Measurements from ENCODE around the gene TREML1.

TREML1 gene

DNA sequence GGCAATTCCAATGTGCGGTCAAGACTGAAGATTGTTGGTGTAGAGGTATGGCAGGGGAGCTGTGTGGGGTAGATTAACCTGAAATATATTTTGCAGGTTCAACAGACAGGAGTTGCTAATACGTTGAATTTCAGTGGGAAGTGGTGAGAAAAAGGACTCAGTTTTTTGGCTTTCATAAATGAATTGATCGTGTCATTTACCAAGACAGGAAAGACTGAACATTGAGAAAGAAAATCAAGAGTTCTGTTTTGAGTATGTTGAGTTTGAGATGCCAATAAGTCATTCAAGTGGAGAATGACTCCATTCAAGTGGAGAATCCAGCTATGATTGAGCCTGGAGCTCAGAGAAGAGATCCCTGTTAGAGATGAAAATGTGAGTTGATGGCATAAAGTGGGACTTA is 50.3 kb downstream of the TREML1 start:
- Histone ChIP-seq H3K4me1 (ENCODE audit: control insufficient read depth, insufficient read depth, low read length) (no peaks in the 10 kb centered on the region), H3K4me3 (ENCODE audit: low read depth, low read length) (no peak overlapping the region), H3K27ac (ENCODE audit: extremely low read depth, low read depth, low read length) (no peak overlapping the region), H3K36me3 (ENCODE audit: control insufficient read depth in 2 of 2, insufficient read depth in 1 of 2, low read length in 2 of 2) (peaks cover 13 to 17% of the 10 kb centered on the region in 2 experiments; a peak in 2 of 3 replicates), H3K9me3 (ENCODE audit: control insufficient read depth, insufficient read depth, low read depth, low read length) (no peaks in the 10 kb centered on the region)
- POLR2A ChIA-PET, result interaction anchor here (0.6 to 1.5 kb wide), 2 partner anchors 31 to 72 kb away, joined by 4 read pairs; partner anchors contain the start of genes NFYA and OARD1
- TF ChIP-seq KLF1 (tag by site-specific recombination; IDR thresholded peaks at IDR 0.05), result no peak
- TF ChIP-seq ZBTB10 (tag by site-specific recombination; IDR thresholded peaks at IDR 0.05), result no peak
- TF ChIP-seq ZNF133 (tag by site-specific recombination; IDR thresholded peaks at IDR 0.05), result no peak
- TF ChIP-seq ZNF585B (tag by site-specific recombination; IDR thresholded peaks at IDR 0.05), result no peak
- TF ChIP-seq ZNF23 (tag by site-specific recombination; IDR thresholded peaks at IDR 0.05; ENCODE audit: borderline replicate concordance), result no peak
- TF ChIP-seq ZNF623 (tag by site-specific recombination; IDR thresholded peaks at IDR 0.05), result no peak
- TF ChIP-seq ZXDB (tag by site-specific recombination; IDR thresholded peaks at IDR 0.05), result no peak
- no peak for TF ChIP-seq ZNF704 (tag by site-specific recombination; IDR thresholded peaks at IDR 0.05)
- TF ChIP-seq, protein P1, sequence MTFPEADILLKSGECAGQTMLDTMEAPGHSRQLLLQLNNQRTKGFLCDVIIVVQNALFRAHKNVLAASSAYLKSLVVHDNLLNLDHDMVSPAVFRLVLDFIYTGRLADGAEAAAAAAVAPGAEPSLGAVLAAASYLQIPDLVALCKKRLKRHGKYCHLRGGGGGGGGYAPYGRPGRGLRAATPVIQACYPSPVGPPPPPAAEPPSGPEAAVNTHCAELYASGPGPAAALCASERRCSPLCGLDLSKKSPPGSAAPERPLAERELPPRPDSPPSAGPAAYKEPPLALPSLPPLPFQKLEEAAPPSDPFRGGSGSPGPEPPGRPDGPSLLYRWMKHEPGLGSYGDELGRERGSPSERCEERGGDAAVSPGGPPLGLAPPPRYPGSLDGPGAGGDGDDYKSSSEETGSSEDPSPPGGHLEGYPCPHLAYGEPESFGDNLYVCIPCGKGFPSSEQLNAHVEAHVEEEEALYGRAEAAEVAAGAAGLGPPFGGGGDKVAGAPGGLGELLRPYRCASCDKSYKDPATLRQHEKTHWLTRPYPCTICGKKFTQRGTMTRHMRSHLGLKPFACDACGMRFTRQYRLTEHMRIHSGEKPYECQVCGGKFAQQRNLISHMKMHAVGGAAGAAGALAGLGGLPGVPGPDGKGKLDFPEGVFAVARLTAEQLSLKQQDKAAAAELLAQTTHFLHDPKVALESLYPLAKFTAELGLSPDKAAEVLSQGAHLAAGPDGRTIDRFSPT (tag by site-specific recombination; IDR thresholded peaks at IDR 0.05), result no peak
- no peak for TF ChIP-seq ZNF473 (tag by site-specific recombination; IDR thresholded peaks at IDR 0.05)
- CTCF ChIA-PET, result interaction anchor here (0.6 to 2.9 kb wide), 3 partner anchors 12 to 1780 kb away, joined by 3 to 18 read pairs (median 3); no protein-coding TSS in a partner anchor

DNA sequence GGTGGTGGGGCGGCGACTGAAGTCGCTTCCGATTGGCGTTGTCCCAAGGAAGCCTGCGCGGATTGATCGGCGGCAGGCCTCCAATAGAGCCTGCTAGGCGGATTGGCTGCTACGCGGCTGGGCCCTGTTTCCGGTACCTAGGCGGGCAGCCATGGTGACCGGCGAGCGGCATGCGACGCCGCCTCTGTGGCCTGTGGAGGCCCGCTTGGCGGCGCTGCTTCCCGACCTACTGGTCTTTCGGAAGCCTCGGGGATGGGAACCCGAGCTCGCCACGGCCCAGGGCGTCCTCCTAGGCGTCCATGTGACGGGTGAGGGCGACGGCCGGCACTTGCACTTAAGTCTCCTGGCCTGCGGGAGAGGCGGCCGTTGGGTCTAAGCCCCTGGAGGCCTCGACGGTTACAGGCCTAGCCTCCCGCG is 53.3 kb downstream of the TREML1 start:
- peaks cover 41 to 47% of the 10 kb centered on the region in 2 experiments for H3K36me3 ChIP-seq (ENCODE audit: control insufficient read depth in 2 of 2, insufficient read depth in 1 of 2, low read length in 2 of 2)
- no peaks in the 10 kb centered on the region for H3K4me1 ChIP-seq (ENCODE audit: control insufficient read depth, insufficient read depth, low read length)
- POLR2A ChIA-PET, result no interaction called here
- TF ChIP-seq ZNF768 (tag by site-specific recombination; IDR thresholded peaks at IDR 0.05), result no peak
- no peak for TF ChIP-seq ZNF501 (tag by site-specific recombination; IDR thresholded peaks at IDR 0.05)
- no peak for TF ChIP-seq ZNF146 (tag by site-specific recombination; IDR thresholded peaks at IDR 0.05)
- no peak for TF ChIP-seq ZNF121 (tag by site-specific recombination; IDR thresholded peaks at IDR 0.05)
- TF ChIP-seq ZNF658 (tag by site-specific recombination; IDR thresholded peaks at IDR 0.05), result no peak
- TF ChIP-seq, protein P2, sequence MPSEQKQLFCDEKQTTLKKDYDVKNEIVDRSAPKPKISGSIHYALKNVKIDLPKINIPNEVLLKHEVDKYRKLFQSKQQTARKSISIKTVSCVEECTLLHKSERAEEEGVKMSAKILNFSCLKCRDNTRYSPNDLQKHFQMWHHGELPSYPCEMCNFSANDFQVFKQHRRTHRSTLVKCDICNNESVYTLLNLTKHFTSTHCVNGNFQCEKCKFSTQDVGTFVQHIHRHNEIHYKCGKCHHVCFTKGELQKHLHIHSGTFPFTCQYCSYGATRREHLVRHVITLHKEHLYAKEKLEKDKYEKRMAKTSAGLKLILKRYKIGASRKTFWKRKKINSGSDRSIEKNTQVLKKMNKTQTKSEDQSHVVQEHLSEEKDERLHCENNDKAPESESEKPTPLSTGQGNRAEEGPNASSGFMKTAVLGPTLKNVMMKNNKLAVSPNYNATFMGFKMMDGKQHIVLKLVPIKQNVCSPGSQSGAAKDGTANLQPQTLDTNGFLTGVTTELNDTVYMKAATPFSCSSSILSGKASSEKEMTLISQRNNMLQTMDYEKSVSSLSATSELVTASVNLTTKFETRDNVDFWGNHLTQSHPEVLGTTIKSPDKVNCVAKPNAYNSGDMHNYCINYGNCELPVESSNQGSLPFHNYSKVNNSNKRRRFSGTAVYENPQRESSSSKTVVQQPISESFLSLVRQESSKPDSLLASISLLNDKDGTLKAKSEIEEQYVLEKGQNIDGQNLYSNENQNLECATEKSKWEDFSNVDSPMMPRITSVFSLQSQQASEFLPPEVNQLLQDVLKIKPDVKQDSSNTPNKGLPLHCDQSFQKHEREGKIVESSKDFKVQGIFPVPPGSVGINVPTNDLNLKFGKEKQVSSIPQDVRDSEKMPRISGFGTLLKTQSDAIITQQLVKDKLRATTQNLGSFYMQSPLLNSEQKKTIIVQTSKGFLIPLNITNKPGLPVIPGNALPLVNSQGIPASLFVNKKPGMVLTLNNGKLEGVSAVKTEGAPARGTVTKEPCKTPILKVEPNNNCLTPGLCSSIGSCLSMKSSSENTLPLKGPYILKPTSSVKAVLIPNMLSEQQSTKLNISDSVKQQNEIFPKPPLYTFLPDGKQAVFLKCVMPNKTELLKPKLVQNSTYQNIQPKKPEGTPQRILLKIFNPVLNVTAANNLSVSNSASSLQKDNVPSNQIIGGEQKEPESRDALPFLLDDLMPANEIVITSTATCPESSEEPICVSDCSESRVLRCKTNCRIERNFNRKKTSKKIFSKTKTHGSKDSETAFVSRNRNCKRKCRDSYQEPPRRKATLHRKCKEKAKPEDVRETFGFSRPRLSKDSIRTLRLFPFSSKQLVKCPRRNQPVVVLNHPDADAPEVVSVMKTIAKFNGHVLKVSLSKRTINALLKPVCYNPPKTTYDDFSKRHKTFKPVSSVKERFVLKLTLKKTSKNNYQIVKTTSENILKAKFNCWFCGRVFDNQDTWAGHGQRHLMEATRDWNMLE (tag by site-specific recombination; conservative IDR thresholded peaks at IDR 0.05; ENCODE audit: low read depth), result no peak
- no peak for TF ChIP-seq RBAK (tag by site-specific recombination; IDR thresholded peaks at IDR 0.05)
- TF ChIP-seq, protein P3, sequence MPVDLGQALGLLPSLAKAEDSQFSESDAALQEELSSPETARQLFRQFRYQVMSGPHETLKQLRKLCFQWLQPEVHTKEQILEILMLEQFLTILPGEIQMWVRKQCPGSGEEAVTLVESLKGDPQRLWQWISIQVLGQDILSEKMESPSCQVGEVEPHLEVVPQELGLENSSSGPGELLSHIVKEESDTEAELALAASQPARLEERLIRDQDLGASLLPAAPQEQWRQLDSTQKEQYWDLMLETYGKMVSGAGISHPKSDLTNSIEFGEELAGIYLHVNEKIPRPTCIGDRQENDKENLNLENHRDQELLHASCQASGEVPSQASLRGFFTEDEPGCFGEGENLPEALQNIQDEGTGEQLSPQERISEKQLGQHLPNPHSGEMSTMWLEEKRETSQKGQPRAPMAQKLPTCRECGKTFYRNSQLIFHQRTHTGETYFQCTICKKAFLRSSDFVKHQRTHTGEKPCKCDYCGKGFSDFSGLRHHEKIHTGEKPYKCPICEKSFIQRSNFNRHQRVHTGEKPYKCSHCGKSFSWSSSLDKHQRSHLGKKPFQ (tag by site-specific recombination; IDR thresholded peaks at IDR 0.05), result no peak
- TF ChIP-seq ZNF138 (tag by site-specific recombination; IDR thresholded peaks at IDR 0.05; ENCODE audit: borderline replicate concordance), result no peak
- no peak for TF ChIP-seq BCL11B (tag by site-specific recombination; IDR thresholded peaks at IDR 0.05; ENCODE audit: low read depth)
- no peaks in the 10 kb centered on the region for H3K9me3 ChIP-seq (ENCODE audit: control insufficient read depth, insufficient read depth, low read depth, low read length)
- H3K27ac ChIP-seq (ENCODE audit: extremely low read depth, low read depth, low read length), result no peak overlapping the region
- CTCF ChIA-PET, result interaction anchor here (0.6 to 0.9 kb wide), 2 partner anchors 8 to 205 kb away, joined by 3 to 4 read pairs; no protein-coding TSS in a partner anchor
- H3K4me3 ChIP-seq (ENCODE audit: low read depth, low read length), result no peak overlapping the region
